Lower leg skin (tissue), 4 donors: ENCODE data around the gene CHCHD1. TPM values are rescaled to one million over a fixed set of nuclear protein-coding genes. Genes with fewer than 3 reads are reported as not detected.
A peak's percentile ranks its signal among the peaks of the same experiment; 100 is the strongest.

Source experiments
- DNase-seq, 2 donors: peaks; one replicate each; pipeline ENCODE4 v3.0.0-alpha.2; 2019; ENCODE audit warnings: low spot score in 2 of 2
- H3K4me3 ChIP-seq: fragments of 200-600 bp; sonication (generic); 2 replicates; pipeline ENCODE4 v1.5.1; 2017; ENCODE audit warnings: mild to moderate bottlenecking, low read depth; ENCODE audit not compliant: poor library complexity, severe bottlenecking
- POLR2A ChIP-seq, 2 donors: fragments of 450-650 bp; IDR thresholded peaks; one replicate each; pipeline ENCODE4 v1.6.1; 2016 to 2017; ENCODE audit warnings: antibody characterized with exemption in 2 of 2, mild to moderate bottlenecking in 1 of 2, moderate library complexity in 1 of 2
- WGBS, 2 donors: methylation state at CpG; one replicate each; pipeline ENCODE4 v1.1.5; 2018; 5-methylcytosine and 5-hydroxymethylcytosine counted together
- intact Hi-C: fragments of 100-400 bp; cut with DNase I; formaldehyde crosslinking; loops from one replicate; pipeline ENCODE4 v1.15.0; 2023; ENCODE audit warnings: low total_unique reads
- total RNA-seq, 4 donors: library from RNA; depleted of rRNA; stranded (reverse); fragments of >200 nt; gene quantifications; one replicate each; pipeline ENCODE4 v1.1.0, GENCODE V29; 2016
- TF ChIP-seq, protein P1 (sequence below), 3 donors: fragments of 450-650 bp; IDR thresholded peaks; one replicate each; pipeline ENCODE4 v1.5.1; 2016; ENCODE audit warnings: antibody characterized with exemption in 3 of 3, mild to moderate bottlenecking in 3 of 3, moderate library complexity in 2 of 3

Gene CHCHD1
- total RNA-seq, 4 donors from 2014 or later = 27.6 to 36.5 (median 34.2) TPM

DNA sequence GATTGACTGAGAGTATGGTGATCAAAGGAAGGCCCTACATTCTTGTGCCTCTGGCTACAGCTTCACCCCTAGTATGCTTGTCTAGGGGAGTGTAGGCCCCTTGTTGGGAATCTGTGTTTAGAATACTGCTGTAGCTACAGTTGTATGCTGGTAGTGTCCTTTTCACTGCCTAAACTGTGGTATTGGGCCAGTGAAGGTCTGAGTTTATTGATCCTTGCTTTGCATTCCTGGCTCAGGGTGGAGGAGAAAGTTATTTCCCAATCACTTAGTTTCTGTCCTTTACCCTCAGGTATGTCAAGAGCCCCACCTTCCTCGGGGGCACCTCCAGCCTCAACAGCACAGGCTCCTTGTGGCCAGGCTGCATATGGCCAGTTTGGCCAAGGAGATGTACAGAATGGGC is 31.0 kb upstream of the CHCHD1 start:
- intact Hi-C loops = no loop called here
- WGBS, 2 donors = 83 to 86% methylated on average over 1 of the region's 1 CpG
- DNase-seq = no peak
- TF ChIP-seq POLR2A (IDR thresholded peaks at IDR 0.05) = no peak
- TF ChIP-seq, protein P1, sequence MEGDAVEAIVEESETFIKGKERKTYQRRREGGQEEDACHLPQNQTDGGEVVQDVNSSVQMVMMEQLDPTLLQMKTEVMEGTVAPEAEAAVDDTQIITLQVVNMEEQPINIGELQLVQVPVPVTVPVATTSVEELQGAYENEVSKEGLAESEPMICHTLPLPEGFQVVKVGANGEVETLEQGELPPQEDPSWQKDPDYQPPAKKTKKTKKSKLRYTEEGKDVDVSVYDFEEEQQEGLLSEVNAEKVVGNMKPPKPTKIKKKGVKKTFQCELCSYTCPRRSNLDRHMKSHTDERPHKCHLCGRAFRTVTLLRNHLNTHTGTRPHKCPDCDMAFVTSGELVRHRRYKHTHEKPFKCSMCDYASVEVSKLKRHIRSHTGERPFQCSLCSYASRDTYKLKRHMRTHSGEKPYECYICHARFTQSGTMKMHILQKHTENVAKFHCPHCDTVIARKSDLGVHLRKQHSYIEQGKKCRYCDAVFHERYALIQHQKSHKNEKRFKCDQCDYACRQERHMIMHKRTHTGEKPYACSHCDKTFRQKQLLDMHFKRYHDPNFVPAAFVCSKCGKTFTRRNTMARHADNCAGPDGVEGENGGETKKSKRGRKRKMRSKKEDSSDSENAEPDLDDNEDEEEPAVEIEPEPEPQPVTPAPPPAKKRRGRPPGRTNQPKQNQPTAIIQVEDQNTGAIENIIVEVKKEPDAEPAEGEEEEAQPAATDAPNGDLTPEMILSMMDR (IDR thresholded peaks at IDR 0.05) = no peak
- H3K4me3 ChIP-seq = no peak overlapping the region

DNA sequence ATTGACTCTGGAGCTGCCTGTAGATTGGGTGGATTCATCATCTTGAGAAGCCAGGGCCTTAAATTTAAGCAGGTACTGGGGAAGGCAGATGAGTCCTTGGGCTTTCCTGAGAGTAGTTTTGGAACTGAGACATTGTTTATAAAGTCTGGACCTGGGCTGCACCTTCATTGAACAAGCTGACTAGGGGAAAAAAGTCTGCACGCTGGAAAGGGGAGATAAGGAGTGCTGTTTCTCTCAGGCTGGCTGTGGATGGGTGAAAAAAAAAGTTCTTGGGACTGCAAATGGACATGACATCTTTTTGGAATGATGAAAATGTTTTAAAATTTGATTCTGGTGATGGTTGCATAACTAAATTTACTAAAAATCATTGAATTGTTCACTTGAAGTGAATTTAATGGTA is 25.7 kb upstream of the CHCHD1 start:
- no peak for DNase-seq
- H3K4me3 ChIP-seq = no peak overlapping the region
- 87 to 89% methylated on average over 1 of the region's 1 CpG for WGBS, 2 donors
- intact Hi-C loops = no loop called here
- TF ChIP-seq, protein P1 (IDR thresholded peaks at IDR 0.05) = no peak
- no peak for TF ChIP-seq POLR2A (IDR thresholded peaks at IDR 0.05)

DNA sequence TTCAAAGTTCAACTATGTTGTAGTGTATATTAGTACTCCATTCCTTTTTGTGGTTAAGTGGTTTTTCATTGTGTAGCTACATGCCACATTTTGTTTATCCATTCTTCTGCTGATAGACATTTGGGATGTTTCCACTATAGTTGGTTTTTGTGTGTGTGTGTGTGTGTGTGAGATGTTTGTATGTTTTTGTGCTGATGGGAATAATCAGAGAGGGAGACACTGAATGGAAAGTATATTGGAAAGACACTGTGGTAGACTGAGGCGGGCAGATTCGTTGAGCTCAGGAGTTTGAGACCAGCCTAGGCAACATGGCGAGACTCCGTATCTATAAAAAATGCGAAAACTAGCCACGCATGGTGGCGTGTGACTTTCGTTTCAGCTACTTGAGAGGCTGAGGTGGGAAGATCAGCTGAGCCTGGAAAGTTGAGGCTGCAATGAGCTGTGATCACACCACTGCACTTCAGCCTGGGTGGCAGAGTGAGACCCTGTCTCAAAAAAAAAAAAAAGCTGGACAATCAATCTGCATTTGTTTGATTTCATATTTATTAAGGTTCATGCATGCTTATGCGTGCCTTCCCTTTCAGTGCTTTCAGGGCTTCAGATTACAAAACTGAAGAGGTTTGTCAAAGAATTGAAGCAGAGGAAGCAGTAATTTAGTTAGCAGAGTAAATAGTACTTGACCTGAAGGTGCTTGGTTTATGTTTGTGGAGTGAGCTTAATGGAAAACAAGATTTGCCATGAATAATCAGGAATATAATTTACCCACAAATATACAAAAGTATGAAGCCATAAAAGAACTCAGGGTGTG is 22.9 kb upstream of the CHCHD1 start:
- intact Hi-C loops = no loop called here
- WGBS, 2 donors = 86 to 96% methylated on average over 9 of the region's 9 CpGs
- TF ChIP-seq POLR2A (IDR thresholded peaks at IDR 0.05) = no peak
- TF ChIP-seq, protein P1 (IDR thresholded peaks at IDR 0.05) = no peak
- H3K4me3 ChIP-seq = no peak overlapping the region
- peak in 1 of 2 donors; percentile 42 for DNase-seq

DNA sequence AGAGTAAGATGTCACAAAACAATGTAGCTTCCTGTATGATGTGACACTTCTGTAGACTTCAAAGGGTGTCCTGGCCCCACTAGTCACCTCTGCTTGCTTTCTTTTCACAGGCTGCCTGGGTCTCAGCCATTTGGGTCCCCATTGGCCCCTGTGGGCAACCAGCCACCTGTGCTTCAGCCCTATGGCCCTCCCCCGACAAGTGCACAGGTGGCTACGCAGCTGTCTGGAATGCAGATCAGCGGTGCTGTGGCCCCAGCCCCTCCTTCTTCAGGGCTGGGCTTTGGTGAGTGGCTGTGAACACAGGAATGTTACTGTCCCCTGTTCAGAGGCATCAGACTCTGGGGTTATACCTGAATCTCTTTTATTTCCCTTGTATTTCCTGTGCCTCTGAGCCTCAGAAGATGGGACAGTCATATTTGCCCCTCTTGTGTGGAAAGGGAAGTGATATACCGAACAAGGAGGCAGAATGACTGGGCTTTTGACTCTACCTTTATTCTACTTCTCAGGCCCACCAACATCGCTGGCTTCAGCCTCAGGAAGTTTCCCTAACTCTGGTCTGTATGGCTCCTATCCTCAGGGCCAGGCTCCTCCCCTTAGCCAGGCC is 22.2 kb upstream of the CHCHD1 start:
- TF ChIP-seq POLR2A (IDR thresholded peaks at IDR 0.05) = no peak
- TF ChIP-seq, protein P1 (IDR thresholded peaks at IDR 0.05) = no peak
- peak in 1 of 2 donors; percentile 45 for DNase-seq
- no peak overlapping the region for H3K4me3 ChIP-seq
- intact Hi-C loops = no loop called here
- WGBS, 2 donors = 74 to 79% methylated on average over 5 of the region's 5 CpGs

DNA sequence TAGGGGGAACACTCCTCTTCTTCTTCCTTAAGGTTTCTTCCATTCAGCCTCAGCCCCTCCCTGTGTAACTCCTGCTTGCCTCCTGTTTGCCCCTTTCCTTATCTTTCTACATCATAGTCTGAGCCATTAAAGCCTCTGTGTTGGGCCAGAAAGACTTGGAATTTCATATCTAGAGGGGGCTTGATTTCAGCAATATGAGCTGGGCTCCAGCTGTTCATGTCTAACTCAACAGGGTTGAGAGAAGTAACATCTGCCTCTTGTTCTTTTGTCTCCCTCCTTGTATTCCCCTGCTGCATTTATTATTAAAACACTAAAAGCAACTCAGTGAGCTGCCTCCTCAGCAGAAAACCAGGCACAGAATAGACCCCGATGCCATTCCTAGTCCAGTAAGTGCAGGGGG is 20.1 kb upstream of the CHCHD1 start:
- H3K4me3 ChIP-seq = no peak overlapping the region
- no peak for TF ChIP-seq POLR2A (IDR thresholded peaks at IDR 0.05)
- TF ChIP-seq, protein P1 (IDR thresholded peaks at IDR 0.05) = no peak
- no peak for DNase-seq
- 93 to 94% methylated on average over 1 of the region's 1 CpG for WGBS, 2 donors
- intact Hi-C loops = no loop called here
